Left renal pelvis (tissue), 4 donors: ENCODE data around the gene TNFRSF19. TPM values are rescaled to one million over a fixed set of nuclear protein-coding genes. Genes with fewer than 3 reads are reported as not detected.

Source experiments
- DNase-seq, 4 donors: peaks; one replicate each; pipeline ENCODE4 v3.0.0-alpha.2; 2013; ENCODE audit warnings: low read depth in 4 of 4, low spot score in 3 of 4
- polyA plus RNA-seq, 4 donors: library from polyadenylated mRNA; unstranded; fragments of 120-200 nt; gene quantifications; one replicate each; pipeline ENCODE4 v1.2.1, GENCODE V29; 2013; ENCODE audit not compliant: insufficient read length in 4 of 4

Gene TNFRSF19
- polyA plus RNA-seq, 4 donors, result 28.8 to 56.4 (median 50.9) TPM

DNA sequence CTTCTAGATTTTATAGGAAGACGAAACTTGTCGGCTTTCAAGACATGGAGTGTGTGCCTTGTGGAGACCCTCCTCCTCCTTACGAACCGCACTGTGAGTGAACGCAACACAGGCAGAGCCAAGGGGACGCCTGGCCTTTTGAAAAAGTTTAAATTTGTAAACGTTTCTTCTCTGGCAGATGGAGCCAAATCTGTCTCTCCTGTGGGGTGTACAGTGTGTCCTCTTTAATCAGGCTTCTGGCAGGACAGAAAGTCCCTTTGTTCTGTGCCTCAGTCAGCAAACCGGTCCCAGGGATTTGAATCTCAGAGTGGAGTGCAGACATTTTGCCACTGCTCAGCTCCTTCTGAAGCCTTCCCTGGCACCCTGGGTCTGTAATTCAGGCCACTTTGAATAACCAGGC is 56.5 kb downstream of the TNFRSF19 start:
- DNase-seq, result no peak

DNA sequence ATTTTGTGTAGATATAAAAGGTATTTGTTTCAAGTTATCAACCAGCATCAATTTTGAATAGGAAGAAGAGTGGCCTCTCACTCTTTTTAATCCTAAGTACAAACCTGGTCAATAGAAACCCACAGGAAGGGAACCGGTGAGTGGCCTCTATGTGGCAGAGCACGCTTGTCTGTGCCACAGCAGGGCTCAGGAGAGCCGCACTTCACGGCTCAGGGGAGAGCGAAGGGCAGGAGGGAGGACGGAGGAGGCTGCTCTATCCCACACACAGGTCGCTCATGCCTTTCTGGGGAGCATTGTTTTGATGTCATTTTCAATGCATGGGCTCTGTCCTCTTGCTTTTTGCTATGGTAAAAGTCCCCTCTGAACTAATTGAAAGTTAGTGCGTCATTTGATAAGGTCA is 57.2 kb downstream of the TNFRSF19 start:
- DNase-seq, result no peak

DNA sequence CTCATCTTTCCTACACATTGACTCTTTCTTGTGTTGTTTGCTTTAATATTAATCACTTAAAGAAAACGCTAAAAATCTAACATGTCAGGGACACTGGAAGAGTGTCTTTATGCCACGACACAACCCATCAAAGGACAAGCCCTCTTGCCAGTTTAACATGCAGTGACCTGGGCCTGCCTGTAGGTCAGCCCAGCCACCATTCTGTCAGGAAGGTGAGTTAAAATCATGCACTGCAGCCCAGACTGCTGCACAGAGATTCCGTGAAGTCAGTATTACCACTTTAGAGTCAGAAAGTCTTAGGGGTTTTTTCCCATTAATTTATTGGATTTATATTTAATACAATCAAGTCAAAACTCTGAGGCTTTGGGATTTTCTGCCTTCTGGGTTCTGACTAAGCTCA is 58.0 kb downstream of the TNFRSF19 start:
- DNase-seq, result no peak

DNA sequence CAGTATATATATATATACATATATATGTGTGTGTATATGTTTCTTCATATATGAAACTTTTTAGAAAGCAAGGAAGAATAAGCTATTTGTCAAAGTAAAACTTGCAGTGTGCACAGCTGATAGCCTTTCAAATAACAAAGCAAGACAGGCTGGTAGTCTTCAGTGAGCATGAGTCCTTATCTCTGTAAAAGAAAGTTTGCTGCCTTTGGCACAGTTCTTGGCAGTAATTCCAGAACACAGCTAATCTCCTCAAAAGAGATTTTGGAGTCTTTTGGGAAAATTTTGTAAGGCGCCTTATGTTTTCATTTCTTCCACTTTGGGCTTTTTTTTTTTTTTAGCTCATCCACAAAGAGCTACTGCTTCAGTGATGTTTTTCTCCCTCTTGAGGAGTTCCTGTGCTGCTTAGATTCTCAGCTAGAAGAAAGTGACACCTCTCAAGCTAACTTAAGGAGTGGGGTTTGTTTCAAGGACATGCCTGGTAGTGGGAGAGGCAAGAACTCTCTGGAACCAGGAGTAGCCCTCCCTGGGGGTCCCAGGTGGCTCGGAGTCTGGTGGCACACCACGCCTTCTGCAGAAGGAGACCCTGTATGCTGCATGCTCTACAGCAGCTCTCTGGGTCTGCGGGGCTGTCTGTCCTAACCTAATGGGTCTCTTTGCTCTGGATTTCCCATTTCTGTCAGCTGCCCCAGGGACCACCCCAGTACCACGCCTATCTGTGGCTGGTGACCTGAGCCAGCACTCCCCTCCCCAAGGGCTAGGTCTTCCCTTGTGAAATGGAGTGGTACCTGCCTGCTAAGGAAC is 58.8 kb downstream of the TNFRSF19 start:
- DNase-seq, result no peak

DNA sequence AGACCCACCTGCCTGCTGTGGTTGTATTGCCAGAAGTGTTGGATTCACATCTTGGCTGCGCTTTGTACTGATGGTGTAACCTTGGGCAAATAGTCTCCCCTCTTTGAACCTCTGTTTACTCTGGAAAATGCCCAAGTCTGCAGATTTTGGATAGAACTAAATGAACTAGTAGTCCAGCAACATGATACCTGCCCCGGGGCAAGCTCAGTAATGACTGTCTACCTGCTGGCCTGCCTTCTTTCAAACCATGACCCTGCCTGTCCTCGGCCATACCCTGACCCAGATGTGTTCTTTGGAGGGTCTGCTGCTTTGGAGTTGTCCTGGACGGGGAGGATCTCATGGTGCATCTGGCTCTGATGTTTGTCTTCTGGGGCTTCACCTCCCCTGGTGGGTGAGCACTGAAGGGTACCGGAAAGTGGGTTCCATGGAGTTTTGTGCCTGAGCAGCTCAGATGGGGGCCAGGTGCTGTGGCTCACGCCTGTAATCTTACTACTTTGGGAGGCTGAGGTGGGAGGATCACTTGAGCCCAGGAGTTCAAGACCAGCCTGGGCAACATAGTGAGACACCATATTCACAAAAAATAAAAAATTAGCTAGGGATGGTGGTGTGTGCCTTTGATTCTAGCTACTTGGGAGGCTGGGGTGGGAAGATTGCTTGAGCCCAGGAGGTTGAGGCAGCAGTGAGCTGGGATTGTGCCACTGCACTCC is 59.5 kb downstream of the TNFRSF19 start:
- no peak for DNase-seq

DNA sequence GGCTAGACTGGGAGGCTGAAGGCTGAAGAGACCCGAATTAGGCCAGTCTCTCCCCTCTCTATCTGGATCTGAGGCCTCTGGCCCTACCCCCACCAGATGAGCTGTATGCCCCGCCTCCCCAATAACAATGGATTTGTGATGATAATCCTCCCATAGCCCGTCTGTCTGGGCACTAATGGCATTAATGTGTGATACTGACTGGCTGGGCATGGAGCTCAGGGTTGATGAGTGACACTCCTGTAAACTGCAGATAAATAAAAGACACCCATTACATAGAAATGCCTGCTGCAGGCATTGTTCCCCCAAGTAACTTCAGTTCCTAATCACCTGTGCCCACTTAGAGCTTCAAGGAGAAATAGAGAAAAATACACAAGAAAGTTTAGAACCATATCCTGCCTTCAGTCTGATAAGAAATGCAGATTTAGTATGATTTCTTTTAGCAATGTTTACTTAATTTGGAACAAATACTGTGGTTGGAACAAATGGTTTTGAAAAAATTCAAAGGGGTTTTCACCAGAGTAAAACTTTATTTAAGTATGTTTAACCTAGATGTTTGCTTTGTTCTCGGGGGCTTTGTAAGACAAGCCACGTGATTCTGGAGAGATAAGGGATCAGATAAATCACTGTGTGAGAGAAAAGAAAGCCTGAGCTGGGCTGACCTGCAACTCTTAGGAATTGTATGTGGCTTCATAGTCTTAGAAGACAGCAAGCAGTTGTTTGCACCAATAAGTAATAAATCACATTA is 60.3 kb downstream of the TNFRSF19 start:
- DNase-seq, result no peak

- no peak for DNase-seq
These were observed 61.3 kb downstream of the TNFRSF19 start for GRCh38 chr13:23631311-23632047.

GRCh38 chr13:23632048-23632582 is 61.9 kb downstream of the TNFRSF19 start:
- no peak for DNase-seq

GRCh38 chr13:23632741-23633140 is 62.5 kb downstream of the TNFRSF19 start:
- DNase-seq, result no peak

- no peak for DNase-seq
These were observed 64.7 kb downstream of the TNFRSF19 start for GRCh38 chr13:23634897-23635296.

DNA sequence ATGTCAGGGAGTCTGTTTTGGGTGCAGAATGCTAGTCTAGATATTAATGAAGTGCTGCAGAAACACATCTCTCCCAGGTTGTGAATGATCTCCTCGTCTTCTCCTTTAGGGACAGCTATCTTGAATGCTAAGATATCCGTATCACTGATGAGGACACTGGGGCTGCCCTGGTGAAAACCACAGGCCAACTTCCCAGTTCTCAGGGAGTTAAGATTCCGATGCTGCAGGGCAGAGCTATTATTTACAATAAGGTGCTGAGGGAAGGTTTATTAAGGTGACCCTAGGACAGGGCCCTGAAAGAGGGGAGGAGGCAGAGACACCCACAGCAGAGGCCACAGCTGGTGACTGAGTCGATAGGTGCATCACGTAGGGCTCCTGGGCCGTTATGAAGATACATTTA is 66.1 kb downstream of the TNFRSF19 start:
- no peak for DNase-seq

- no peak for DNase-seq
These were observed 67.6 kb downstream of the TNFRSF19 start for GRCh38 chr13:23637829-23638228.

GRCh38 chr13:23639674-23640073 is 69.5 kb downstream of the TNFRSF19 start:
- DNase-seq, result no peak

DNA sequence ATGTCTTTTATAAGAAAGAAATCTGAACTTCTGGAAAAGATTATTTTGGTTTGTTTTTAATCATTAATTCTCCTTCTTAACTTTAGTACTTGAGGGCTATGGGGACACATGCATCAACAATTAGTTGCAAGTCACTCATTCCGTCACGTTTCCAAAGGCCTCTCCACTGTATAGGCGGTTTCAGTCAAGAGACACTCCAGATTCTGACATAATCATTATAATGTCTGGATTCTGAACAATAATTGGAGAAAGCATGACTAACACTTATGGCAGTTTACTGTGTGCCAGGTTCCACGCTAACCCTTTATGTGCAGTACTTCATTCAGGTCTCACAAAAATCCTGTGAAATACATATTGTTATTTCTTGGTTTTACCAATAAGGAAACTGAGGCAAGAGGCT is 71.9 kb downstream of the TNFRSF19 start:
- DNase-seq, result no peak

- DNase-seq, result no peak
These were observed 73.3 kb downstream of the TNFRSF19 start for GRCh38 chr13:23643338-23644125.

DNA sequence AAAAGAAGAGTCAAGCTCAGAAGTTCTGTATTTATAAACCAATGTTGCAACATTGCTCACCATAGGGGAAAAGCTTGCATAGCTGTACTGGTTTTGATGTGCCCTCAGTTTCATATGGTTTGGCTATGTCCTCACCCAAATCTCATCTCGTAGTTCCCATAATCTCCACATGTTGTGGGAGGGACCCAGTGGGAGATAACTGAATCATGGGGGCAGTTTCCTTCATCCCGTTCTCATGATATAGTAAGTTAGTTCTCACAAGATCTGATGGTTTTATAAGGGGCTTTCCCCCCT is 73.9 kb downstream of the TNFRSF19 start:
- no peak for DNase-seq

- DNase-seq, result no peak
These were observed 74.4 kb downstream of the TNFRSF19 start for GRCh38 chr13:23644527-23645138.

DNA sequence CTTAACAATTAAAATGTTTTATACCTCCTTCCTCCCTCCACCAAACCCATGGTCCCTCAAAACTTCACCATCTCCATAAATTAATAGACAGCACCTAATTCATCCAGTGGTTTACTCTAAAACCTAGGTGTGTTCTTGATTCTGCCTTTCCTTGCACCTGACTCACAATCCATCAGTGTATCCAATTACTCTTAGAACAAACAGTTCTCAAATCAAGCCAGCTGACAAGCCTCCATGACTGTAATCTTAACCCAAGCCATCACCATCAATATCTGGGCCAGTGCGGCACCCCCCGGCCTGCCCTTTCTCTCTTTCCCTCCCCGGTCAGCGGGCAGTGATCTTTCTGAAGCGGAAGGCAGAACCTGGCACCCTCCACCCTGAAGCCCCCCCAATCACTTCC is 75.6 kb downstream of the TNFRSF19 start:
- DNase-seq, result no peak

GRCh38 chr13:23651439-23651838 is 81.2 kb downstream of the TNFRSF19 start:
- no peak for DNase-seq

DNA sequence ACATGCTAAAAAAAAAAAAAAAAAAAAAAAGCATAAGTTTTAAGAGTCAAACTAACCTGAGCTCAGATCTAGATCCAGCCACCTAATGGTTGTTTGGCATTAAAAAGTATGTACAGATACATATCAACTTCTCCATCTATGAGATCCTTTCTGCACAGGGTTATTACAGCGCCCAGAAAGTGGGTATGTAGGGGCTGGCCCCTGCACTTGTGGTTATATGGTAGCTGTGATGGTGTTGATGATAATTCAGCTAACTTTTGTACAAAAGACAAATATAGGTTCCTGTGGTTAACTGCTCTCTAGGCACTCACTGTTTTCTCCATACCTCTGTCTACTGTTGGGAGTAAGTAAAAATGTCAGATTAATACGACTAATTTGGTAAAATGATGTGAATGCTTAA is 81.7 kb downstream of the TNFRSF19 start:
- DNase-seq, result no peak
